Measurements from ENCODE around the gene TXNDC2.

The TXNDC2 gene

GRCh38 chr18:9861157-9861556, 24.6 kb upstream of the TXNDC2 start:
- DNase-seq: no peak

- DNase-seq: no peak
These were observed 23.8 kb upstream of the TXNDC2 start for GRCh38 chr18:9861933-9862332.

- DNase-seq: no peak
These were observed 23.1 kb upstream of the TXNDC2 start for GRCh38 chr18:9862686-9863085.

GRCh38 chr18:9863282-9863681, 22.5 kb upstream of the TXNDC2 start:
- no peak for DNase-seq

GRCh38 chr18:9865764-9866490, 19.8 kb upstream of the TXNDC2 start:
- DNase-seq: no peak

GRCh38 chr18:9866627-9867026, 19.1 kb upstream of the TXNDC2 start:
- DNase-seq: no peak

- DNase-seq: no peak
These were observed 18.6 kb upstream of the TXNDC2 start for GRCh38 chr18:9867071-9867594.

- no peak for DNase-seq
These were observed 16.7 kb upstream of the TXNDC2 start for GRCh38 chr18:9868857-9869714.

GRCh38 chr18:9869715-9870430, 15.9 kb upstream of the TXNDC2 start:
- no peak for DNase-seq

- DNase-seq: no peak
These were observed 15.3 kb upstream of the TXNDC2 start for GRCh38 chr18:9870431-9871008.

- no peak for DNase-seq
These were observed 14.5 kb upstream of the TXNDC2 start for GRCh38 chr18:9871244-9871746.

GRCh38 chr18:9872823-9873222, 12.9 kb upstream of the TXNDC2 start:
- DNase-seq: no peak

GRCh38 chr18:9874728-9875127, 11.0 kb upstream of the TXNDC2 start:
- no peak for DNase-seq

GRCh38 chr18:9876212-9876866, 9.4 kb upstream of the TXNDC2 start:
- no peak for DNase-seq

GRCh38 chr18:9876867-9877654, 8.7 kb upstream of the TXNDC2 start:
- no peak for DNase-seq

GRCh38 chr18:9877655-9878014, 8.1 kb upstream of the TXNDC2 start:
- DNase-seq: no peak

- DNase-seq: no peak
These were observed 7.7 kb upstream of the TXNDC2 start for GRCh38 chr18:9878095-9878494.

- no peak for DNase-seq
These were observed 7.0 kb upstream of the TXNDC2 start for GRCh38 chr18:9878783-9879242.

- no peak for DNase-seq
These were observed 1.7 kb upstream of the TXNDC2 start for GRCh38 chr18:9884090-9884489.

GRCh38 chr18:9884532-9885140, 1.1 kb upstream of the TXNDC2 start:
- DNase-seq: no peak

GRCh38 chr18:9886005-9886348, 204 bp downstream of the TXNDC2 start:
- no peak for DNase-seq

All from hippocampal formation (tissue), 2 donors.